ENCODE results near the gene GNAS.
"Not testable (repeated sequence)": the region's sequence is repeated elsewhere in the genome, so short reads cannot be mapped to it uniquely, and the experiment has no call there.

GNAS gene

GRCh38 chr20:58819921-58820320 is 32.6 kb upstream of the GNAS start:
- Histone ChIP-seq H3K4me2 (ENCODE audit: low read length) (no peak overlapping the region), H3K9me3 (ENCODE audit: control insufficient read depth, insufficient read depth, low read length) (no peaks in the 10 kb centered on the region), H3K4me3 (ENCODE audit: low read length) (no peak overlapping the region), H3K27ac (ENCODE audit: low read depth, low read length) (no peak overlapping the region), H3K9me2 (replicated peaks; ENCODE audit: control insufficient read depth, low read length) (no peaks in the 10 kb centered on the region), H3K4me1 (ENCODE audit: control insufficient read depth, low read length) (no peaks in the 10 kb centered on the region), H3K79me2 (ENCODE audit: control insufficient read depth, low read length) (no peaks in the 10 kb centered on the region), H3F3A (ENCODE audit: control insufficient read depth, insufficient read depth) (no peaks in the 10 kb centered on the region), H3K36me3 (ENCODE audit: control insufficient read depth, low read length) (no peaks in the 10 kb centered on the region), H3K27me3 (ENCODE audit: control insufficient read depth, low read length) (no peaks in the 10 kb centered on the region), H4K20me1 (ENCODE audit: control insufficient read depth, insufficient read depth, low read depth, low read length) (no peaks in the 10 kb centered on the region)
- no peak for TF ChIP-seq EZH2phosphoT487 (IDR thresholded peaks at IDR 0.05; ENCODE audit: borderline replicate concordance, low read length)
- TF ChIP-seq CTCF (IDR thresholded peaks at IDR 0.05; ENCODE audit: low read depth, low read length, poor library complexity, severe bottlenecking): no peak

- not testable (repeated sequence) for H3K79me2 ChIP-seq (ENCODE audit: control insufficient read depth, low read length); H3K4me1 ChIP-seq (ENCODE audit: control insufficient read depth, low read length); H3K36me3 ChIP-seq (ENCODE audit: control insufficient read depth, low read length); H3K9me2 ChIP-seq (replicated peaks; ENCODE audit: control insufficient read depth, low read length); H3K27me3 ChIP-seq (ENCODE audit: control insufficient read depth, low read length); H4K20me1 ChIP-seq (ENCODE audit: control insufficient read depth, insufficient read depth, low read depth, low read length); H3K4me2 ChIP-seq (ENCODE audit: low read length); H3K9me3 ChIP-seq (ENCODE audit: control insufficient read depth, insufficient read depth, low read length); H3K27ac ChIP-seq (ENCODE audit: low read depth, low read length); H3K4me3 ChIP-seq (ENCODE audit: low read length); H3F3A ChIP-seq (ENCODE audit: control insufficient read depth, insufficient read depth)
Observed at GRCh38 chr20:58820515-58820914, 32.0 kb upstream of the GNAS start.

- H3K4me3 ChIP-seq (ENCODE audit: low read length): no peak overlapping the region
- TF ChIP-seq EZH2phosphoT487 (IDR thresholded peaks at IDR 0.05; ENCODE audit: borderline replicate concordance, low read length): no peak
- TF ChIP-seq CTCF (IDR thresholded peaks at IDR 0.05; ENCODE audit: low read depth, low read length, poor library complexity, severe bottlenecking): no peak
- H3F3A ChIP-seq (ENCODE audit: control insufficient read depth, insufficient read depth): no peaks in the 10 kb centered on the region
- H3K4me1 ChIP-seq (ENCODE audit: control insufficient read depth, low read length): no peaks in the 10 kb centered on the region
- H3K79me2 ChIP-seq (ENCODE audit: control insufficient read depth, low read length): no peaks in the 10 kb centered on the region
- no peaks in the 10 kb centered on the region for H3K9me2 ChIP-seq (replicated peaks; ENCODE audit: control insufficient read depth, low read length)
- no peak overlapping the region for H3K27ac ChIP-seq (ENCODE audit: low read depth, low read length)
- H4K20me1 ChIP-seq (ENCODE audit: control insufficient read depth, insufficient read depth, low read depth, low read length): no peaks in the 10 kb centered on the region
- no peak overlapping the region for H3K4me2 ChIP-seq (ENCODE audit: low read length)
- H3K27me3 ChIP-seq (ENCODE audit: control insufficient read depth, low read length): no peaks in the 10 kb centered on the region
- no peaks in the 10 kb centered on the region for H3K9me3 ChIP-seq (ENCODE audit: control insufficient read depth, insufficient read depth, low read length)
- H3K36me3 ChIP-seq (ENCODE audit: control insufficient read depth, low read length): no peaks in the 10 kb centered on the region
Observed at GRCh38 chr20:58822149-58822548, 30.4 kb upstream of the GNAS start.

GRCh38 chr20:58822748-58823730 is 29.5 kb upstream of the GNAS start:
- H3K4me3 ChIP-seq (ENCODE audit: low read length): no peak overlapping the region
- no peaks in the 10 kb centered on the region for H3K27me3 ChIP-seq (ENCODE audit: control insufficient read depth, low read length)
- H3K27ac ChIP-seq (ENCODE audit: low read depth, low read length): no peak overlapping the region
- no peaks in the 10 kb centered on the region for H3K9me2 ChIP-seq (replicated peaks; ENCODE audit: control insufficient read depth, low read length)
- H3K9me3 ChIP-seq (ENCODE audit: control insufficient read depth, insufficient read depth, low read length): no peaks in the 10 kb centered on the region
- H4K20me1 ChIP-seq (ENCODE audit: control insufficient read depth, insufficient read depth, low read depth, low read length): no peaks in the 10 kb centered on the region
- H3F3A ChIP-seq (ENCODE audit: control insufficient read depth, insufficient read depth): no peaks in the 10 kb centered on the region
- no peaks in the 10 kb centered on the region for H3K36me3 ChIP-seq (ENCODE audit: control insufficient read depth, low read length)
- TF ChIP-seq CTCF (IDR thresholded peaks at IDR 0.05; ENCODE audit: low read depth, low read length, poor library complexity, severe bottlenecking) (no peak), EZH2phosphoT487 (IDR thresholded peaks at IDR 0.05; ENCODE audit: borderline replicate concordance, low read length) (no peak)
- H3K4me1 ChIP-seq (ENCODE audit: control insufficient read depth, low read length): no peaks in the 10 kb centered on the region
- H3K4me2 ChIP-seq (ENCODE audit: low read length): no peak overlapping the region
- no peaks in the 10 kb centered on the region for H3K79me2 ChIP-seq (ENCODE audit: control insufficient read depth, low read length)

All from DOHH2 (cell line).